Lung (tissue), 12 donors: ENCODE data around the gene HMGB1. TPM values are rescaled to one million over a fixed set of nuclear protein-coding genes. Genes with fewer than 3 reads are reported as not detected.

Source experiments
- ATAC-seq: fragments of 200-7000 bp; cut with Tn5 transposase; one replicate; pipeline ENCODE4 v1.9.1; 2020; ENCODE audit warnings: moderate number of reproducible peaks; ENCODE audit not compliant: insufficient read depth, low FRiP score
- DNase-seq, 3 donors: peaks; one replicate each; pipeline ENCODE4 v3.0.0-alpha.2; 2013 to 2017
- H3K27ac ChIP-seq, 2 donors: one replicate each; pipeline ENCODE4 v1.5.1; 2013; ENCODE audit warnings: mild to moderate bottlenecking in 2 of 2, moderate library complexity in 2 of 2, control low read depth in 1 of 2, inconsistent platforms in 1 of 2, low read depth in 1 of 2, low read length in 1 of 2
- H3K27me3 ChIP-seq, 3 donors: one replicate each; pipeline ENCODE4 v1.5.1; 2013; ENCODE audit warnings: low read length in 2 of 3; ENCODE audit not compliant: control insufficient read depth in 3 of 3, insufficient read depth in 3 of 3
- H3K36me3 ChIP-seq, 4 donors: one replicate each; pipeline ENCODE4 v1.5.1; 2013; ENCODE audit warnings: low read length in 4 of 4, mild to moderate bottlenecking in 1 of 4, moderate library complexity in 1 of 4; ENCODE audit not compliant: control insufficient read depth in 4 of 4, insufficient read depth in 4 of 4
- H3K4me1 ChIP-seq, 5 donors: one replicate each; pipeline ENCODE4 v1.5.1; 2013; ENCODE audit warnings: low read length in 5 of 5, mild to moderate bottlenecking in 2 of 5, moderate library complexity in 1 of 5; ENCODE audit not compliant: control insufficient read depth in 5 of 5, insufficient read depth in 5 of 5
- H3K4me3 ChIP-seq: one replicate; pipeline ENCODE4 v1.5.1; 2013; ENCODE audit warnings: mild to moderate bottlenecking, control low read depth, moderate library complexity
- H3K9ac ChIP-seq, 2 donors: one replicate each; pipeline ENCODE4 v1.5.1; 2013; ENCODE audit warnings: low read length in 2 of 2, control low read depth in 1 of 2; ENCODE audit not compliant: insufficient read depth in 1 of 2
- H3K9me3 ChIP-seq, 4 donors: one replicate each; pipeline ENCODE4 v1.5.1; 2013; ENCODE audit warnings: low read length in 3 of 4, mild to moderate bottlenecking in 1 of 4, moderate library complexity in 1 of 4; ENCODE audit not compliant: control insufficient read depth in 4 of 4, insufficient read depth in 3 of 4
- CTCF ChIP-seq: IDR thresholded peaks from 2 replicates; pipeline ENCODE4 v1.5.1; 2012; ENCODE audit warnings: mild to moderate bottlenecking; ENCODE audit errors: control extremely low read depth, extremely low read depth
- WGBS, 2 donors: extraction: QIAGEN DNeasy Blood & Tissue Kit; methylation state at CpG; one replicate each; pipeline ENCODE4 v1.1.7; 2013; 5-methylcytosine and 5-hydroxymethylcytosine counted together
- polyA plus RNA-seq, 2 donors: library from polyadenylated mRNA; stranded (reverse); fragments of 200-250 nt; gene quantifications; one replicate each; pipeline ENCODE4 v1.2.1, GENCODE V29; 2013
- total RNA-seq, 2 donors: library from RNA; depleted of rRNA in 1 of 2; stranded (reverse); fragments of >200 nt in 1 of 2; gene quantifications; one replicate each; pipeline ENCODE4 v1.2.1, GENCODE V29; 2014 to 2021
- donor health status: control.
- donor health status: control.
- donor health status: Bipolar disorder and iron deficiency.
- donor health status: healthy.
- donor health status: DM: yes; HTN: yes; CAD: no.

Gene HMGB1
- total and polyA plus RNA-seq, 4 donors = 210 to 374 (median 325) TPM

GRCh38 chr13:30413842-30414241 lies 51.9 kb downstream of the HMGB1 start:
- no peaks in the 10 kb centered on the region for H3K9me3 ChIP-seq
- no peak overlapping the region for H3K4me3 ChIP-seq
- no peaks in the 10 kb centered on the region for H3K36me3 ChIP-seq
- DNase-seq (no peak), ATAC-seq (no peak)
- H3K27me3 ChIP-seq = no peaks in the 10 kb centered on the region
- peaks cover 0 to 2% (median 0%) of the 10 kb centered on the region in 5 donors for H3K4me1 ChIP-seq
- WGBS, 2 donors = 34 to 47% methylated on average over 3 of the region's 3 CpGs
- TF ChIP-seq CTCF = no peak
- no peak overlapping the region for H3K27ac ChIP-seq
- no peak overlapping the region for H3K9ac ChIP-seq

DNA sequence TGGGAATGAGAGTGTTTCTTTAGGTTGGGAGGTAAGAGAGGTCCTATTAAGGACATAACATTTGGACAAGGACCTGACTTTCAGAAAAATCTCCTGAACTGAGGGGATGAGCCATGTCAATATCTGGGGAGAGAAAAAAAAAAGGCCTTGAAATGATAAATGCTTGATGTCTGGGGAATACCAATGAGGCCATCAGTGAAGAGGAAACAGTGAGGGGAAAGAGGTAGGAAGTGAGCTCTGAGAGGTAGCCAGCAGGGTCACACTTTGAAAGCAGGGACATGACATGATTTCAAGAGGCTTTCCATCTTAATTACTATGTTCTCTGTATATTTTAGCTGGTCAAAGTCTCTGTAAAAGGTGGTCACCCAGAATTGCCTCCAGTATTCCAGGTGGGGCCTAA lies 53.4 kb downstream of the HMGB1 start:
- ATAC-seq (no peak), DNase-seq (no peak)
- H3K4me3 ChIP-seq = no peak overlapping the region
- TF ChIP-seq CTCF = no peak
- H3K9me3 ChIP-seq = no peaks in the 10 kb centered on the region
- peaks cover 0 to 5% (median 0%) of the 10 kb centered on the region in 5 donors for H3K4me1 ChIP-seq
- no peak overlapping the region for H3K27ac ChIP-seq
- H3K27me3 ChIP-seq = no peaks in the 10 kb centered on the region
- H3K9ac ChIP-seq = no peak overlapping the region
- H3K36me3 ChIP-seq = no peaks in the 10 kb centered on the region

DNA sequence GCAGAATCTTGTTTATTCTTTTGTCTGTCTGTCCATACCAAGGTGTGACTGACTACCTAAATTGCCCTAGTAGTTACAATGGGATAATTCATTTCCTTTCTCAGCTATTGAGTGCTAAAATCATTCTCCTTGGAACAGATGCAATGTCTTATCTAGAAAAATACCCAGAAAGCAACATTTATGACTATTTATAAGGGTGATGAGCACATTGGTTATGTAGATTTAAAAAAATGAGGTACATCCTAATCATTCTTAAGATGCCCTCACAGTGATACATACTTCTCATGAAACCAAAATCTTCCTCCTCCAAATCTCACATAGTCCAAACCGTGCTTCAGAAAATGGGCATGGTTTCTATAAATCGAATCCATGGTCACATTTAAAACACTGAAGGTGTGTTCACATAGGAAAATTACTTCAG lies 55.0 kb downstream of the HMGB1 start:
- Histone ChIP-seq H3K9ac (no peak overlapping the region), H3K4me1 (peaks cover 0 to 5% (median 0%) of the 10 kb centered on the region in 5 donors), H3K9me3 (no peaks in the 10 kb centered on the region), H3K4me3 (no peak overlapping the region), H3K27me3 (no peaks in the 10 kb centered on the region), H3K27ac (no peak overlapping the region), H3K36me3 (no peaks in the 10 kb centered on the region)
- WGBS, 2 donors = 93 to 96% methylated on average over 2 of the region's 2 CpGs
- TF ChIP-seq CTCF = no peak
- DNase-seq = no peak
- no peak for ATAC-seq
